H1 (cell line): ENCODE data around the gene ABI1. TPM values are rescaled to one million over a fixed set of nuclear protein-coding genes. Genes with fewer than 3 reads are reported as not detected.

Experiments
- CTCF ChIA-PET: fragments of 300-600 bp; sonication (Branson Sonifier 250); formaldehyde crosslinking; loops from one replicate; lab custom pipeline; 2021; ENCODE audit not compliant: partially characterized antibody; lab: Charles Lee
- POLR2A ChIA-PET: fragments of 300-600 bp; sonication (Branson Sonifier 250); formaldehyde crosslinking; loops from one replicate; lab custom pipeline; 2021; ENCODE audit warnings: inconsistent platforms; ENCODE audit not compliant: partially characterized antibody; lab: Charles Lee
- DNase-seq, 2 experiments: peaks; one replicate each; pipeline versions ENCODE4 v3.0.0 to v3.0.0-alpha.2; 2010 to 2022; ENCODE audit warnings: low spot score in 2 of 2, low read depth in 1 of 2, mixed read lengths in 1 of 2
- FAIRE-seq: peaks from 2 replicates; lab custom pipeline; 2011; peaks lifted over from hg19 to GRCh38; lab: Jason Lieb, UNC
- H2AFZ ChIP-seq: 2 replicates; pipeline ENCODE4 v1.8.1; 2012; ENCODE audit warnings: low read length, inconsistent platforms
- H2AK5ac ChIP-seq: 2 replicates; pipeline ENCODE4 v1.6.1; 2013; ENCODE audit warnings: low read depth, low read length
- H2BK120ac ChIP-seq: replicated peaks from 2 replicates; pipeline ENCODE3; 2013; ENCODE audit warnings: low read depth, low read length, inconsistent platforms
- H2BK12ac ChIP-seq: 2 replicates; pipeline ENCODE4 v1.6.1; 2013; ENCODE audit warnings: low read depth, low read length
- H2BK15ac ChIP-seq: 2 replicates; pipeline ENCODE4 v1.6.1; 2013; ENCODE audit warnings: low read length
- H2BK20ac ChIP-seq: 2 replicates; pipeline ENCODE4 v1.6.1; 2013; ENCODE audit warnings: low read length
- H2BK5ac ChIP-seq: 2 replicates; pipeline ENCODE4 v1.6.1; 2013; ENCODE audit warnings: low read depth, low read length
- H3K14ac ChIP-seq: 2 replicates; pipeline ENCODE4 v1.6.1; 2013; ENCODE audit warnings: inconsistent platforms; ENCODE audit not compliant: insufficient read length
- H3K18ac ChIP-seq: 2 replicates; pipeline ENCODE4 v1.6.1; 2013; ENCODE audit warnings: low read length; ENCODE audit errors: extremely low read depth
- H3K23ac ChIP-seq: 2 replicates; pipeline ENCODE4 v1.6.1; 2013; ENCODE audit warnings: inconsistent platforms; ENCODE audit not compliant: insufficient read length
- H3K23me2 ChIP-seq: 2 replicates; pipeline ENCODE4 v1.6.1; 2013; ENCODE audit warnings: low read depth, low read length
- H3K27ac ChIP-seq: 2 replicates; pipeline ENCODE4 v1.6.1; 2011; ENCODE audit warnings: low read depth, low read length, inconsistent platforms
- H3K27me3 ChIP-seq, 4 experiments: replicated peaks in 1 of 4; 1 replicate in 1 of 4; 2 replicates in 3 of 4; pipeline versions ENCODE4 v1.6.1 to v1.8.1; 2011 to 2013; ENCODE audit warnings: low read length in 3 of 4, mild to moderate bottlenecking in 3 of 4, inconsistent platforms in 2 of 4, mixed read lengths in 2 of 4, moderate library complexity in 1 of 4; ENCODE audit not compliant: control insufficient read depth in 3 of 4, insufficient read depth in 3 of 4; ENCODE audit errors: extremely low read depth in 1 of 4
- H3K36me3 ChIP-seq, 4 experiments: 2 replicates each; pipeline versions ENCODE4 v1.6.1 to v1.8.1; 2011 to 2013; ENCODE audit warnings: mild to moderate bottlenecking in 4 of 4, low read length in 3 of 4, moderate library complexity in 2 of 4, control low read depth in 1 of 4, inconsistent platforms in 1 of 4; ENCODE audit not compliant: insufficient read depth in 4 of 4, control insufficient read depth in 2 of 4
- H3K4ac ChIP-seq: replicated peaks from 2 replicates; pipeline ENCODE3; 2013; ENCODE audit warnings: low read length, low read depth, mixed read lengths, inconsistent platforms; ENCODE audit not compliant: insufficient read length
- H3K4me1 ChIP-seq, 4 experiments: replicated peaks in 1 of 4; 1 replicate in 1 of 4; 2 replicates in 3 of 4; pipeline versions ENCODE4 v1.6.1 to v1.8.1; 2011 to 2013; ENCODE audit warnings: low read length in 3 of 4, inconsistent platforms in 2 of 4, mixed read lengths in 1 of 4; ENCODE audit not compliant: insufficient read depth in 4 of 4, control insufficient read depth in 3 of 4
- H3K4me2 ChIP-seq, 2 experiments: 2 replicates each; pipeline versions ENCODE4 v1.6.1 to v1.8.1; 2011 to 2013; ENCODE audit warnings: low read depth in 2 of 2, low read length in 2 of 2, control low read depth in 1 of 2, inconsistent platforms in 1 of 2, mild to moderate bottlenecking in 1 of 2; ENCODE audit not compliant: insufficient read depth in 1 of 2
- H3K4me3 ChIP-seq, 4 experiments: fragments of 200-600, 300-600 bp in 1 of 4; sonication (generic), shearing (Covaris generic), sonication (Bioruptor Twin) in 1 of 4; 2 replicates each; pipeline versions ENCODE4 v1.5.1 to v1.8.1; 2011 to 2016; ENCODE audit warnings: low read length in 4 of 4, low read depth in 3 of 4, control low read depth in 2 of 4, inconsistent platforms in 2 of 4, mild to moderate bottlenecking in 2 of 4, mixed read lengths in 1 of 4, moderate library complexity in 1 of 4; ENCODE audit not compliant: insufficient read depth in 2 of 4; ENCODE audit errors: extremely low read depth in 1 of 4
- H3K56ac ChIP-seq: replicated peaks from 2 replicates; pipeline ENCODE3; 2013; ENCODE audit warnings: low read depth, mild to moderate bottlenecking, mixed read lengths, low read length, inconsistent platforms; ENCODE audit not compliant: insufficient read length
- H3K79me1 ChIP-seq: 2 replicates; pipeline ENCODE4 v1.6.1; 2013; ENCODE audit warnings: low read depth, low read length, control low read depth
- H3K79me2 ChIP-seq, 2 experiments: 2 replicates each; pipeline versions ENCODE4 v1.6.1 to v1.8.1; 2012 to 2013; ENCODE audit warnings: low read length in 2 of 2, mild to moderate bottlenecking in 2 of 2, inconsistent platforms in 1 of 2; ENCODE audit not compliant: insufficient read depth in 2 of 2, control insufficient read depth in 1 of 2
- H3K9ac ChIP-seq, 4 experiments: replicated peaks in 1 of 4; 1 replicate in 1 of 4; 2 replicates in 3 of 4; pipeline versions ENCODE4 v1.6.1 to v1.8.1; 2011 to 2013; ENCODE audit warnings: low read depth in 3 of 4, low read length in 3 of 4, control low read depth in 2 of 4, mild to moderate bottlenecking in 2 of 4, moderate library complexity in 2 of 4, inconsistent platforms in 1 of 4; ENCODE audit errors: extremely low read depth in 1 of 4
- H3K9me3 ChIP-seq, 2 experiments: 2 replicates each; pipeline versions ENCODE4 v1.6.1 to v1.8.1; 2012 to 2013; ENCODE audit warnings: mild to moderate bottlenecking in 2 of 2, moderate library complexity in 2 of 2, control low read depth in 1 of 2, inconsistent platforms in 1 of 2, low read depth in 1 of 2, low read length in 1 of 2, mixed read lengths in 1 of 2; ENCODE audit not compliant: insufficient read depth in 2 of 2
- H4K20me1 ChIP-seq, 2 experiments: replicated peaks in 1 of 2; 2 replicates each; pipeline versions ENCODE3 to v1.8.1; 2011 to 2013; ENCODE audit warnings: inconsistent platforms in 2 of 2, low read length in 2 of 2, mild to moderate bottlenecking in 1 of 2; ENCODE audit not compliant: insufficient read depth in 2 of 2, control insufficient read depth in 1 of 2
- H4K5ac ChIP-seq: 2 replicates; pipeline ENCODE4 v1.6.1; 2013; ENCODE audit warnings: low read length, low read depth, mixed read lengths, inconsistent platforms; ENCODE audit not compliant: insufficient read length
- H4K8ac ChIP-seq: 2 replicates; pipeline ENCODE4 v1.8.0; 2013; ENCODE audit warnings: mild to moderate bottlenecking, moderate library complexity, low read length, inconsistent platforms; ENCODE audit not compliant: insufficient read depth; ENCODE audit errors: extremely low read depth
- H4K91ac ChIP-seq: replicated peaks from 2 replicates; pipeline ENCODE3; 2013; ENCODE audit warnings: low read length, mixed read lengths, inconsistent platforms; ENCODE audit not compliant: insufficient read length
- EZH2 ChIP-seq: fragments of 200-600 bp; sonication (generic); IDR thresholded peaks from 2 replicates; pipeline ENCODE4 v1.7.1; 2012; ENCODE audit warnings: low read depth, mild to moderate bottlenecking, moderate library complexity, low read length, inconsistent platforms; ENCODE audit not compliant: severe bottlenecking
- FOSL1 ChIP-seq: IDR thresholded peaks from 2 replicates; pipeline ENCODE4 v1.6.1; 2011; ENCODE audit warnings: mild to moderate bottlenecking, low read depth, low read length, moderate library complexity; ENCODE audit not compliant: insufficient read depth
- JUND ChIP-seq: IDR thresholded peaks from 2 replicates; pipeline ENCODE4 v1.6.1; 2011; ENCODE audit warnings: mild to moderate bottlenecking, improper control_type of control experiment, low read length
- TAF7 ChIP-seq: optimal IDR thresholded peaks from 2 replicates; pipeline ENCODE3; 2011; ENCODE audit warnings: low read depth, mild to moderate bottlenecking, inconsistent platforms, low read length, moderate library complexity, borderline replicate concordance
- WGBS, 2 experiments: shearing (Covaris generic) in 1 of 2; methylation state at CpG; one replicate each; pipeline versions ENCODE4 v1.1.6 to v1.1.7; 2013 to 2015; ENCODE audit warnings: low lambda C conversion rate in 2 of 2, mixed read lengths in 2 of 2, inconsistent platforms in 1 of 2, low coverage in 1 of 2, missing lambda C conversion rate in 1 of 2; ENCODE audit not compliant: insufficient replicate concordance in 2 of 2, insufficient coverage in 1 of 2, insufficient read length in 1 of 2; ENCODE audit errors: extremely low coverage in 1 of 2, missing lambda C conversion rate in 1 of 2; 5-methylcytosine and 5-hydroxymethylcytosine counted together
- polyA plus RNA-seq, 7 experiments: library from polyadenylated mRNA; depleted of rRNA in 3 of 7; stranded (reverse) in 5 of 7; unstranded in 2 of 7; fragments of >200 nt in 5 of 7; fragments of 200-250 nt in 2 of 7; gene quantifications; 1 replicate in 5 of 7; 2 replicates in 1 of 7; 4 replicates in 1 of 7; pipeline versions ENCODE4 v1.2.1 to v1.2.3, GENCODE V29; 2011 to 2013; ENCODE audit warnings: missing spikeins in 2 of 7, mixed read lengths in 2 of 7
- total RNA-seq: library from RNA; stranded (reverse); fragmentation: NEBNext Ultra II Directional; extraction: Animal tissue kit (Norgen Biotek cat#: 25700); gene quantifications from 2 replicates; pipeline ENCODE4 v1.2.1, GENCODE V29; 2021
- TF ChIP-seq, protein P1 (sequence below): IDR thresholded peaks from 2 replicates; pipeline ENCODE4 v1.6.1; 2012; ENCODE audit warnings: low read length, inconsistent platforms

ABI1 gene
- total and polyA plus RNA-seq, 2 of the 8 experiments (the other 6 are each of a cell fraction or from before 2014, with no cell fraction given) = 35.4 to 37.0 TPM

DNA sequence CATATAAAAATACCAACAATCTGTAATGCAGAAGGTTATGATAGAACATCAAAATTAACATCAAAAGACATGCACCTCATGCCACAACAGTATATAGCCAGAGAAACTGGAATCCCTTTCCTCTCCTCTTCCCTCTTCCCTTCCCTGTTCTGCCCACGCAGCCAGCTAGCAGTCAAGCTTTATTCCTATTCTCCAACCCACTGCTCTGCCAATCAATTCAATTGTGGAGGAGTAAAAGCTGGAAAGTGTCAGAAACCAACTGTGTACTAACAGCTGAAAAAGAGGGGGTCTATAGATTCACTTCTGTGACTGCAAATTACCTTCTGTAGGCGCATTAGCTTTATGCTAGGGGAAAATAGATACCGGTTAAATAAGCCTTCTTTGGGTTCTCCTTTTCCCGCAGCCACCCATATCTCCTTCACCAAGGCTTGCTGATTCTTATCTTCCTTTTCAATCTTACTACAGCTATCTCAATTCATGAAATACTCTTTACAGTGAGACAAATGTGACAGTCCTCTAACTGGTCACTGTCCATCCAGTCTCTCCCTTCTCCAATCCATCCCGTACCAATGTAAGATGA lies 16.3 kb downstream of the ABI1 start:
- Histone ChIP-seq H2BK20ac (no peak overlapping the region), H3K9ac (no peak overlapping the region), H4K8ac (no peak overlapping the region), H2BK120ac (no peak overlapping the region), H3K79me2 (peaks cover 0 to 74% of the 10 kb centered on the region in 2 experiments; a peak in 3 of 4 replicates), H3K23ac (no peak overlapping the region), H3K4me3 (no peak overlapping the region), H3K14ac (no peak overlapping the region), H4K20me1 (peaks cover 0 to 4% of the 10 kb centered on the region in 2 experiments), H3K18ac (no peak overlapping the region), H4K91ac (no peak overlapping the region), H3K9me3 (no peaks in the 10 kb centered on the region), H3K4me2 (no peak overlapping the region), H2BK15ac (no peak overlapping the region), H4K5ac (no peak overlapping the region), H2BK5ac (no peak overlapping the region), H2AFZ (no peak overlapping the region), H2BK12ac (no peak overlapping the region), H3K56ac (no peak overlapping the region), H2AK5ac (no peak overlapping the region), H3K27ac (no peak overlapping the region), H3K27me3 (no peaks in the 10 kb centered on the region), H3K4me1 (peaks cover 0 to 6% (median 3%) of the 10 kb centered on the region in 4 experiments; a peak in 2 of 7 replicates), H3K36me3 (no peaks in the 10 kb centered on the region), H3K4ac (no peak overlapping the region), H3K23me2 (no peaks in the 10 kb centered on the region), H3K79me1 (peaks cover 3% of the 10 kb centered on the region; the same call in 1 of the 2 replicates)
- DNase-seq = no peak
- ChIA-PET CTCF (interaction anchor here (0.6 to 1.2 kb wide), 2 partner anchors 17 to 310 kb away, joined by 3 read pairs; partner anchors contain the start of gene ABI1), POLR2A (no interaction called here)
- no peak for FAIRE-seq
- WGBS, 2 experiments = 48% methylated on average over 5 of the region's 5 CpGs; no CpG with 5 or more reads in 1 of the 2 experiments
- TF ChIP-seq TAF7 (no peak), EZH2 (no peak), JUND (no peak), FOSL1 (no peak)
- TF ChIP-seq, protein P1, sequence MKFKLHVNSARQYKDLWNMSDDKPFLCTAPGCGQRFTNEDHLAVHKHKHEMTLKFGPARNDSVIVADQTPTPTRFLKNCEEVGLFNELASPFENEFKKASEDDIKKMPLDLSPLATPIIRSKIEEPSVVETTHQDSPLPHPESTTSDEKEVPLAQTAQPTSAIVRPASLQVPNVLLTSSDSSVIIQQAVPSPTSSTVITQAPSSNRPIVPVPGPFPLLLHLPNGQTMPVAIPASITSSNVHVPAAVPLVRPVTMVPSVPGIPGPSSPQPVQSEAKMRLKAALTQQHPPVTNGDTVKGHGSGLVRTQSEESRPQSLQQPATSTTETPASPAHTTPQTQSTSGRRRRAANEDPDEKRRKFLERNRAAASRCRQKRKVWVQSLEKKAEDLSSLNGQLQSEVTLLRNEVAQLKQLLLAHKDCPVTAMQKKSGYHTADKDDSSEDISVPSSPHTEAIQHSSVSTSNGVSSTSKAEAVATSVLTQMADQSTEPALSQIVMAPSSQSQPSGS = no peak
